ENCODE results near the gene KLHDC3.

KLHDC3 gene

DNA sequence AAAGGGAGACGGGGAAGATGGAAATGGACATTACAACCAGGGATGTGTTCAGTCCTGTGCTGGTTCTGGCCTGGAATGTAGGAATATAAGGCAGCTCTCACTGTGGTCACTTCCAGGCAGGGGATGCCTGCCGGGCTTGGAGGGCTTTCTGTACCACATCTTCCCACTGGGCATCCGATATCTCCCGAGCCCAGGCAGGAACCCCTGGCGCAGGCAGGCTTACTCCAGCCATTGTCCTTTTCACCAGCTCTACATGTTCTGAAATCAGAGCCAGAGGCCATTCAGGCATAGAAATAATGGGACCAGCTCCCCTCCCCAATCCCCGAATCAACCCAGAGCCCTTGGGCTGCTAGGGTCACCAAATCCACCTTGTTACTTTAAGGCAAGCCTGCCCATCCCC lies 1.7 kb upstream of the KLHDC3 start:
- no peak for DNase-seq
- Histone ChIP-seq H3K4me1 (no peaks in the 10 kb centered on the region), H3K36me3 (peaks cover 44% of the 10 kb centered on the region), H3K27me3 (no peaks in the 10 kb centered on the region), H3K4me3 (ENCODE audit: low read depth, low read length) (peak overlapping the region; percentile 95), H3K9me3 (no peaks in the 10 kb centered on the region)
- TF ChIP-seq, protein P1, sequence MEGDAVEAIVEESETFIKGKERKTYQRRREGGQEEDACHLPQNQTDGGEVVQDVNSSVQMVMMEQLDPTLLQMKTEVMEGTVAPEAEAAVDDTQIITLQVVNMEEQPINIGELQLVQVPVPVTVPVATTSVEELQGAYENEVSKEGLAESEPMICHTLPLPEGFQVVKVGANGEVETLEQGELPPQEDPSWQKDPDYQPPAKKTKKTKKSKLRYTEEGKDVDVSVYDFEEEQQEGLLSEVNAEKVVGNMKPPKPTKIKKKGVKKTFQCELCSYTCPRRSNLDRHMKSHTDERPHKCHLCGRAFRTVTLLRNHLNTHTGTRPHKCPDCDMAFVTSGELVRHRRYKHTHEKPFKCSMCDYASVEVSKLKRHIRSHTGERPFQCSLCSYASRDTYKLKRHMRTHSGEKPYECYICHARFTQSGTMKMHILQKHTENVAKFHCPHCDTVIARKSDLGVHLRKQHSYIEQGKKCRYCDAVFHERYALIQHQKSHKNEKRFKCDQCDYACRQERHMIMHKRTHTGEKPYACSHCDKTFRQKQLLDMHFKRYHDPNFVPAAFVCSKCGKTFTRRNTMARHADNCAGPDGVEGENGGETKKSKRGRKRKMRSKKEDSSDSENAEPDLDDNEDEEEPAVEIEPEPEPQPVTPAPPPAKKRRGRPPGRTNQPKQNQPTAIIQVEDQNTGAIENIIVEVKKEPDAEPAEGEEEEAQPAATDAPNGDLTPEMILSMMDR (IDR thresholded peaks at IDR 0.05; ENCODE audit: low read depth, low read length) = no peak

DNA sequence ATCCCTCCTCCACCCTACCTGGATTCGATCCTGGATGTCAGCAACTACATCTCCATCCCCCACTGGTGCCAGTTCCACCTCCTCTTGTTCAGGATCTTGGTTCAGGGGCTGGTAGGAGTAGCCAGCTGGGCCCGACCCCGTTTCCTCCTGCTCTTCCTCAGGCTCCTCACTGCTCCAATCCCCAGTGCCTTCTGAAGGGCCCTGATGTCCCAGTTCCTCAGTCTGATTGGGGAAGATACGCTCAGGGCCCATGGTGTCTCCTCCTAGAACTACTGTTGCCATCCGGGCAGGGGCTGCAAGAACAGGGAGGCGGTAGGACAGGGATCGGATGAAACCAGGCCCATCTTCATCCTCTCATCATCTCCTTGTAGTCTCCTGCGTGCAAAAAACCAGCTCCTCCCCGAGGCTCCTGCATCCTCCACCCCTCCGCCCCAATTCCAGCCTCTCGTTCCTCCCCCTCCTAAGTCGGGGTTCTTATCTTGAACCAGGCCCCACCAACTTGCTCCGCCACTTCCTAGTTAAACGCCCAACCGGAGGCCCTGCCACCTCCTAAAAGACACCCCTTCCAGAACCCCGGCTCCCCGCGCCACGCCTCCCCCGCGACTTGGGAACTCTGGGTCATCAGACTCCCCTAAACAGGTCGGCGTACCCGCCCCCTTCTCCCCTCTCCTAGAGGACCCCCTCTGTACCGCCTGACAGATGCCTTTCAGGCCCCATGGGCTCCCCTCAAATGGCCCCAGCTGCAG lies 779 bp upstream of the KLHDC3 start:
- DNase-seq = no peak
- H3K4me1 ChIP-seq = no peaks in the 10 kb centered on the region
- H3K9me3 ChIP-seq = no peaks in the 10 kb centered on the region
- H3K36me3 ChIP-seq = peaks cover 36% of the 10 kb centered on the region
- TF ChIP-seq, protein P1 (IDR thresholded peaks at IDR 0.05; ENCODE audit: low read depth, low read length) = no peak
- no peaks in the 10 kb centered on the region for H3K27me3 ChIP-seq
- H3K4me3 ChIP-seq (ENCODE audit: low read depth, low read length) = peak overlapping the region; percentile 95

DNA sequence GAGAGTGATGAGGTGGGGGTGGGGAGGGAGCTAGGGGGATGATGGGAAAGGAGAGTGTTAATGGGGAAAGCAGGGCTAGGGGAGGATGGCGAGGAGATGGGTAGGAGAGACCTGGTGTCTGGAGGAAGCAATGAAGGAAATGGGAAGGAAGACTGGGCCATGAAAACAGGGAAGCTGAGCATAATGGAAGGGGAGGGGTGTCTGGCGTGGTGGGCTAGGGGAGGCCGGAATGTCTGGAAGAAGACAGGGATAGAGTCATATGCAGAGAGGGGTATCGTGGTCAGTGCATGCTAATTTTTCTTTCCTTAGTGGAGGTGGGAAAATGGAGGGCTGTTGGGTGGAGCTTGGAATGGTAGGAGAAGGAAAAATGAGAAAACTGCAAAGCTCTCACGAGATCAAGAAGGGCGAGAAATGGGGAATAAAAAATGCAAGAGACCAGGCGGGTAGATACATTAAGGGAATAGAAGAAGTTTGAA lies 423 bp downstream of the KLHDC3 start:
- DNase-seq = no peak
- Histone ChIP-seq H3K36me3 (peaks cover 27% of the 10 kb centered on the region), H3K27me3 (no peaks in the 10 kb centered on the region), H3K9me3 (no peaks in the 10 kb centered on the region), H3K4me3 (ENCODE audit: low read depth, low read length) (peak overlapping the region; percentile 95), H3K4me1 (no peaks in the 10 kb centered on the region)
- TF ChIP-seq, protein P1 (IDR thresholded peaks at IDR 0.05; ENCODE audit: low read depth, low read length) = no peak

DNA sequence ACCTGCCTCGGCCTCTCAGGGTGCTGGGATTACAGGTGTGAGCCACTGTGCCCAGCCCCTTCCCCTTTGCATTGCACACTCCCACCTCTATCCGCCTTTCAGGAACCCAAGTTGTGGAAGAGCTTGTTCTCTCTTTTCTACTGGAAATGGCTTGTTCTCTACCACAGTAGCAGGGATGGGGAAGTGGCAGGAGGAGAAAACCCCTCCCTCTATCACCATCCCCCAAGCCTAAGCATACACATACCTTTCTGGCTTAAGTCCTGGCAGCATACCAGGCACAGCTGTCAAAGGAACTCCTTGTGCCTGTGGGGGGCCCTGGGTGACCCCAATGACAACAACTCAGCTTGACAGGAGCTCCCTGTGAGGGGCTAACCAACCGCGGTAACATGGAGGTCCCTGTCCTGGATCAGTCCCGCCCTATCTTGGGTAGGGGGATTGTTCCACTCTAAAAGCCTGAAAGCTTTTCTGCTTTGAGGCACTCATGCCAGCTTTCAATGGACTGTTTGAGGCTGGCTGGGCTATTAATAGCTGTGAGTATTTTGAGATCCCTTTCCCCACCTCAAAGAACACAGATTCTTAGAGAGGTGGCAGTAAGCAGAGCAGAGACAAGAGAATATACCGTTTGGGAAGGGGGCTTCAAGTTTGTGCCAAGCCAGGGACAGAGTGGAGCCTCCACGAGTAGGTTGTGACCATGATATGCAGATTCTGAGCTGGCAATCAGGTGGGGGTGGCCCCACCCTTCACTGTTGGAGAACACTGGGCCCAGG lies 2.3 kb downstream of the KLHDC3 start:
- Histone ChIP-seq H3K4me3 (ENCODE audit: low read depth, low read length) (no peak overlapping the region), H3K27me3 (no peaks in the 10 kb centered on the region), H3K36me3 (peaks cover 10% of the 10 kb centered on the region), H3K9me3 (no peaks in the 10 kb centered on the region), H3K4me1 (peaks cover 3% of the 10 kb centered on the region; the same call in 1 of the 2 replicates)
- TF ChIP-seq, protein P1 (IDR thresholded peaks at IDR 0.05; ENCODE audit: low read depth, low read length) = no peak
- DNase-seq = no peak

DNA sequence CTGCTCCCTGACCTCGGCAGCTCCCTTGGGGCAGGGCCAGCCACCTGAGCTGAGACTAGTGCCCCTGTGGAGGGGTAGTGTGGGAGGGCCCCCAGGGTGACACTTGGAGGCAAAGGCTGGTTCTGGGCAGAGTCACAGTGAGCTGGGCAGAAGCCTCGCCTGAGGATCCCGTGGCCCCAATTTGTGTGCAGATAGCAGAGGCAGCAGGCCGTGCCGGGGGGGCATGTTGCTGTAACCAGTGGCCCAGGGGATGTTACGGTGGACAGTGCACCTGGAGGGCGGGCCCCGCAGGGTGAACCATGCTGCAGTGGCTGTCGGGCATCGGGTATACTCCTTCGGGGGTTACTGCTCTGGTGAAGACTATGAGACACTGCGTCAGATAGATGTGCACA lies 2.9 kb downstream of the KLHDC3 start:
- TF ChIP-seq, protein P1 (IDR thresholded peaks at IDR 0.05; ENCODE audit: low read depth, low read length) = no peak
- Histone ChIP-seq H3K9me3 (no peaks in the 10 kb centered on the region), H3K36me3 (peaks cover 6% of the 10 kb centered on the region; the same call in 1 of the 2 replicates), H3K27me3 (no peaks in the 10 kb centered on the region), H3K4me3 (ENCODE audit: low read depth, low read length) (no peak overlapping the region), H3K4me1 (peaks cover 3% of the 10 kb centered on the region; the same call in 1 of the 2 replicates)
- no peak for DNase-seq

Data from BE2C (cell line).